GM12872 (cell line): ENCODE results near the gene HNRNPK.
A peak's percentile ranks its signal among the peaks of the same experiment; 100 is the strongest.

Experiments
- TF ChIP-seq, protein P1 (sequence below): IDR thresholded peaks from 3 replicates; pipeline ENCODE4 v1.5.1; 2011; ENCODE audit warnings: low read depth, mild to moderate bottlenecking, low read length, moderate library complexity; ENCODE audit not compliant: insufficient read depth

HNRNPK gene

DNA sequence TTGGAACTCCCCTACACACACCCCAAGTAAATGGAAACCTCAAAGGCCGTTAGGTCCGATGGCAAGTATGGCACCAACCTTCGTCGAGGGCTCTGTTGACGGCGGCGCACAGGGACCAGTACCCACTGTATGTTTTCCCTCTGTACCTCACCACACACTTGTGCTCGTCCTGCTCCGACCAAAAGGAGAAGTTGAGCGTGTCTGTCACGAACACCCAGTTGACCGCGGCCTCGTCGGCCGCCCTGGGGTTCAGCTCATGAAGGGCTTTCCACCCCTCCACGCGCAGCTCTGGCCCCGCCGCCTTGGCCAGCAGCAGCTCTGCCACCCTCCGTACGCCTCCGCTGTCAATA lies 24.0 kb downstream of the HNRNPK start:
- TF ChIP-seq, protein P1, sequence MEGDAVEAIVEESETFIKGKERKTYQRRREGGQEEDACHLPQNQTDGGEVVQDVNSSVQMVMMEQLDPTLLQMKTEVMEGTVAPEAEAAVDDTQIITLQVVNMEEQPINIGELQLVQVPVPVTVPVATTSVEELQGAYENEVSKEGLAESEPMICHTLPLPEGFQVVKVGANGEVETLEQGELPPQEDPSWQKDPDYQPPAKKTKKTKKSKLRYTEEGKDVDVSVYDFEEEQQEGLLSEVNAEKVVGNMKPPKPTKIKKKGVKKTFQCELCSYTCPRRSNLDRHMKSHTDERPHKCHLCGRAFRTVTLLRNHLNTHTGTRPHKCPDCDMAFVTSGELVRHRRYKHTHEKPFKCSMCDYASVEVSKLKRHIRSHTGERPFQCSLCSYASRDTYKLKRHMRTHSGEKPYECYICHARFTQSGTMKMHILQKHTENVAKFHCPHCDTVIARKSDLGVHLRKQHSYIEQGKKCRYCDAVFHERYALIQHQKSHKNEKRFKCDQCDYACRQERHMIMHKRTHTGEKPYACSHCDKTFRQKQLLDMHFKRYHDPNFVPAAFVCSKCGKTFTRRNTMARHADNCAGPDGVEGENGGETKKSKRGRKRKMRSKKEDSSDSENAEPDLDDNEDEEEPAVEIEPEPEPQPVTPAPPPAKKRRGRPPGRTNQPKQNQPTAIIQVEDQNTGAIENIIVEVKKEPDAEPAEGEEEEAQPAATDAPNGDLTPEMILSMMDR = no peak

DNA sequence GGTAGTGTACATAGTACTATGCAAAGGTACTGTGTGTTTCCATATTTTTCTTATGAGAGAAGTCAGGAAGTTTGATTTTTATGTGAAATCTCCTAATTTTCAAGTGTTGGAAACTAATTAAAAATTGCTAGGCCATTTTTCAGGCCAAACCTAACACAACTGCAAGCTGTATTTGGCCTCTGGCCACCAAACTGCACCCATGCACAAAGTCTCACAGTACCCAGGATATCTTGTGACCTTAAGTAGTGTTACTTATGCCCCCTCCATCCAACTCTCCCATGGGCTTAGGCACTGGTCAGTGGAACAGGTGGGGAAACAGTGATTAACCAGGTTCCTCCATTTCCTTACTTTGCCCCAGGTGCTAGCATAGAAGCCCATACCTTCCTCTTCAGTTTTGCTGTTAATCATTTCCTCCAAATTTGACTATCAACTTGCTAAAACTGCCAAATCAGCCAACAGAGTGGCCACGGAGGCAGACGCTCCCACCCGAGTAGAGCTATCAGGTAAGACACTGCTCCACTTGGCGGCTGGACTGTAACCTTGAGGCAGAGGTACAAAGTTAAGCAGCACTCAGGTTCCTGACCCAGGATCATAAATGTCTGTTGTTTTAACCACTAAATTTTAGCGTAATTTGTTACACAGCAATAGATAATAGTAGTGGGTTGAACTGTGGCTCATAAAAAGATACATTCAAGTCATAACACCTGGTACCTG lies 39.3 kb downstream of the HNRNPK start:
- TF ChIP-seq, protein P1 = no peak

DNA sequence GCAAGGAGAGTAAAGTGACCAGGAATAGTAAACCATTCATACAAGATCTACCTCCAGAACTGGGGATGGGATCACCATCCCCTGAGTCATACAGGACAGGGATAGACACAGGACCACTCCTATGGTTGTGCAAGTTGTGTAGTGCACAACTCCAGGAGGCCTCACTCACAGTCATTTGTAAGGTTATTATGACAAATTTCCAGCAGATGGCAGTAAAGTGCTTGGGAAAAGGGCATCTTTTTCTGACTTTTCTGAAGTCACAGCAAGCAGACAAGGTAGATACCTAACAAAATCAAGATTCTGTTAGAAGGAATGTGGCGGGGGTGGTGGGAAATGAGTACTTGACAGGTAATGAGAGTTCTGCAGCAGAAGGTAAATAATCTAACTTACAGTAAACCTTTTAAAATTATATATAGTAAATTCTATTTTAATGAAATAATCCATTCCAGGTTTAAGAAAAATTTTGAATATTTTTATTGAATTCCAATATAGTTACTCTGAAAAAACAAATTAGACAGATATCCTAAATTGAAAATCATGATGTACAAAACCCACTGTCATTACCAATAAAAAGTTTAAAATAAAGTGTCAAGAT lies 42.1 kb downstream of the HNRNPK start:
- TF ChIP-seq, protein P1 = peak; percentile 73

DNA sequence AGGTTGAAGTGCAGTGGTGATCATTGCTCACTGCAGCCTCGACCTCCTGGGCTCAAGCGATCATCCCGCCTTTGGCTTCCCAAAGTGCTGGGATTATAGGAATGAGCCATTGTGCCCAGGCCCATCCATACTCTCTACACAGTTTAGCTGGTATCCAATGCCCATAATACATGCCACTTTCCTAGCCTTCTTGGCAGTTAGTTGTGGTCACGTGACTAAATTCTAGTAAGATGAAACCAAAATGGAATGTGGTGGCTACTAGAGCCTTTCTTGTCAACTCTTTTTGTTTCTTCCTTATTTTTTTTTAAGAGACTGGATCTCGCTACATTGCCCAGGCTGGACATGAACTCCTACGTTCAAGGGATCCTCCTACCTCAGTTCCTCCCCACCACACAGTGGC lies 43.5 kb downstream of the HNRNPK start:
- TF ChIP-seq, protein P1 = no peak

DNA sequence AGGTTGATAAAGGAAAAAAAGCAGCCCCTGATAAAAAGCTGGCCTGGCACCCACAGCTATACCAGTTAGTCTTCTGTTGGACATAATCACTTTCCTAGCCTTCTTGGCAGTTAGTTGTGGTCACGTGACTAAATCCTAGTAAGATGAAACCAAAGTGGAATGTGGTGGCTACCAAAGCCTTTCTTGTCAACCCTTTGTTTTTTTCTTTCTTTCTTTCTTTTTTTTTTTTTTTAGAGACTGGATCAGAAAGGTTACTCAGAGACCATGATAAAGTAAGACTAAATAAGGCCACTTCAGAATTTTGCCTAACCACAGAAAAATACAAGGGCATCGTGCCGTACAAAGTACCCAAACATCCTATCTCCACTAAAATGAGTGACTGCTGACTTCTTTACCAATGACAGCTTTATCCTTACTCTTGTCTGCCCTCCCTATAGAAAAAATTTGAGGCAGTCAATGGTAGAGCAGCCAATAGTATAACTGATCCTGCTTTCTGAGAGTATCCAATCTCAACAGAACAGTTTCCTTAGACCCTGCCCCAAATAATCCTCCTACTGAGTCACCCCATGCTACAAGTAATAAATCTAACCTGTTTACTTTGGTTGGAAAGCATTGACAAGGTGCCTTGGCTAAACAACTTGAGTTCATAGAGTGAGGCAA lies 44.6 kb downstream of the HNRNPK start:
- TF ChIP-seq, protein P1 = no peak

DNA sequence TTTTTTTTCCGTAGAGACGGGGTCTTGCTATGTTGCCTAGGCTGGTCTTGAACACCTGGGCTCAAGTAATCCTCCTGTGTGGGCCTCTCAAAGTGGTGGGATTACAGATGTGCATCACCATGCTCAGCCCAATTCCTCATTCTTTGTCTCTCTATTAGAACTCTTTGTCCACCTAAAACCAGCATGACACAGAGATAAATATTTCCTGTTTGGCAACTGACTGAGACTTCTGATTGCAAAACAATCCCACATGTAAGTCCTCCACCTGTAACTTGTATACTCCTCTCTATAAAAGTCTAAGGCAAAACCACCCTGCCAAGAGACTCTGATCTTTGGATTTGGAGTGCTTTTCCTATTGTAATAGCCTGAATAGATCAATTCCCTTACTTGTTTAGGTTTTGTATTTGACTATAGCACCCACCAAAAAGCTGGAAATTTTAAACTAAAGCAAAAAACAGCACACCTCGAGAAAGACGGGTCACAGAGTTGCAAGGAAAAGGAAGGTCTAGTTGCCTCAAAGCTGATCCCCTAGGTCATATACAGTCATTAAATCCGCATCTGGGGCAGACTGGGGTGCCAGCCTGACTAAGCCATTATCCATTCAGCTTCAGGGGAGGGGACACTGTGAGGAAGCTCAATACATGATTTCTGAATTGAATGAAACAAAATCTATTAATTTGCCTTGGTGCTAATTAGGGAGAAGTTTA lies 45.3 kb downstream of the HNRNPK start:
- TF ChIP-seq, protein P1 = no peak

DNA sequence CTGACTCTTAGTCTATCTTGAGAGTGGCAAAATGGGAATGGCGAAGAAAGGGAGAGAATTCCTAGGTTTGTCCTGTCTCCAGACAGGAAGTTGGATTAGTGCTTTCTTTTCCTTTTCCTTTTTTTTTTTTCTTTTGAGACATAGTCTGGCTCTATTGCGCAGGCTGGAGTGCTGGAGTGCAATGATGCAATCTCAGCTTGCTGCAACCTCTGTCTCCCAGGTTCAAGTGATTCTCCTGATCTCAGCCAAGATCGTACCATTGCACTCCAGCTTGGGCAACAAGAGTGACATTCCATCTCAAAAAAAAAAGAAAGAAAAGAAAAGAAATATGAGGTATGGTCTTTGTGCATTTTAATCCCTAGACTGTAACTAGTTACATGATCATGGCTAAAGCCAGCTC lies 46.2 kb downstream of the HNRNPK start:
- TF ChIP-seq, protein P1 = no peak
